Thyroid gland (tissue), 4 donors: ENCODE results near the gene ASIC2. TPM values are rescaled to one million over a fixed set of nuclear protein-coding genes. Genes with fewer than 3 reads are reported as not detected.

ENCODE experiments used
- DNase-seq, 2 donors: peaks; one replicate each; pipeline ENCODE4 v3.0.0-alpha.2; 2019
- H3K27ac ChIP-seq, 3 donors: fragments of 200-600 bp; sonication (generic); 1 replicate in 2 of 3; 2 replicates in 1 of 3; pipeline ENCODE4 v1.5.1; 2016 to 2019; ENCODE audit warnings: mild to moderate bottlenecking in 1 of 3, moderate library complexity in 1 of 3
- H3K27me3 ChIP-seq: fragments of 200-600 bp; sonication (generic); one replicate; pipeline ENCODE4 v1.5.1; 2019
- H3K36me3 ChIP-seq, 2 donors: fragments of 200-600 bp; sonication (generic); one replicate each; pipeline ENCODE4 v1.5.1; 2016 to 2019
- H3K4me1 ChIP-seq, 2 donors: fragments of 200-600 bp; sonication (generic); one replicate each; pipeline ENCODE4 v1.5.1; 2017 to 2019
- H3K4me3 ChIP-seq, 3 donors: fragments of 200-600 bp; sonication (generic); replicated peaks in 1 of 3; 1 replicate in 2 of 3; 2 replicates in 1 of 3; pipeline ENCODE4 v1.5.1; 2016; ENCODE audit warnings: mild to moderate bottlenecking in 1 of 3
- H3K9me3 ChIP-seq: fragments of 200-600 bp; sonication (generic); one replicate; pipeline ENCODE4 v1.5.1; 2017
- POLR2A ChIP-seq, 2 donors: fragments of 450-650 bp; IDR thresholded peaks; one replicate each; pipeline ENCODE4 v1.6.1; 2017; ENCODE audit warnings: antibody characterized with exemption in 2 of 2, mild to moderate bottlenecking in 2 of 2, moderate library complexity in 1 of 2
- WGBS, 2 donors: methylation state at CpG; one replicate each; pipeline ENCODE4 v1.1.5; 2017; 5-methylcytosine and 5-hydroxymethylcytosine counted together
- intact Hi-C: fragments of 100-400 bp; cut with DNase I; formaldehyde crosslinking; loops from one replicate; pipeline ENCODE4 v1.15.1; 2023
- total RNA-seq, 4 donors: library from RNA; depleted of rRNA; stranded (reverse); fragments of >200 nt; gene quantifications; one replicate each; pipeline ENCODE4 v1.2.3, GENCODE V29; 2016
- TF ChIP-seq, protein P1 (sequence below), 6 experiments: fragments of 200-600 bp in 3 of 6; fragments of 450-650 bp in 3 of 6; sonication (generic) in 3 of 6; IDR thresholded peaks; one replicate each; pipeline ENCODE4 v1.5.1; 2016 to 2019; ENCODE audit warnings: antibody characterized with exemption in 6 of 6, mild to moderate bottlenecking in 2 of 6, inconsistent platforms in 1 of 6, moderate library complexity in 1 of 6

ASIC2 gene
- total RNA-seq, 4 donors from 2014 or later: not detected

DNA sequence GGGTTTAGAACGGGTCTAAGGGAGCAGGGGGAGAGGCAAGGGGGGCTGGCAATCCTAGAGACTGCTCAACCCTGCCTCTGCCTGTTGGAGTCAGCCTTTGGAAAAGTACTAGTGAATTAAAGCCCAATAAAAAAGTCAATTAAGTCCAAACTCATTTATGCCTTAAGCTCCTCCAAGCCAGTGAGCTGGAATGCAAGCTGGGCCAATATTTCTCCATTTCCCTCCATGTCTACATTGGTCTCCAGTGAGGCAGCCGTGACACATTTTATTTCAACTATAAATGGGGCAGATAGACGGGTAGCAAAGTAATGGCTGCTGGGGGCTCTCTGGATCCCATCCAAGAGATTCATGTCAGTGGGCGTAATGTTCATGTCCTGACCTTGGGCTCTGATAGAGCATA, 157.4 kb downstream of the ASIC2 start:
- DNase-seq: no peak
- H3K27ac ChIP-seq: no peak overlapping the region
- no peaks in the 10 kb centered on the region for H3K27me3 ChIP-seq
- intact Hi-C loops: no loop called here
- WGBS, 2 donors: 67 to 71% methylated on average over 4 of the region's 4 CpGs
- TF ChIP-seq, protein P1, sequence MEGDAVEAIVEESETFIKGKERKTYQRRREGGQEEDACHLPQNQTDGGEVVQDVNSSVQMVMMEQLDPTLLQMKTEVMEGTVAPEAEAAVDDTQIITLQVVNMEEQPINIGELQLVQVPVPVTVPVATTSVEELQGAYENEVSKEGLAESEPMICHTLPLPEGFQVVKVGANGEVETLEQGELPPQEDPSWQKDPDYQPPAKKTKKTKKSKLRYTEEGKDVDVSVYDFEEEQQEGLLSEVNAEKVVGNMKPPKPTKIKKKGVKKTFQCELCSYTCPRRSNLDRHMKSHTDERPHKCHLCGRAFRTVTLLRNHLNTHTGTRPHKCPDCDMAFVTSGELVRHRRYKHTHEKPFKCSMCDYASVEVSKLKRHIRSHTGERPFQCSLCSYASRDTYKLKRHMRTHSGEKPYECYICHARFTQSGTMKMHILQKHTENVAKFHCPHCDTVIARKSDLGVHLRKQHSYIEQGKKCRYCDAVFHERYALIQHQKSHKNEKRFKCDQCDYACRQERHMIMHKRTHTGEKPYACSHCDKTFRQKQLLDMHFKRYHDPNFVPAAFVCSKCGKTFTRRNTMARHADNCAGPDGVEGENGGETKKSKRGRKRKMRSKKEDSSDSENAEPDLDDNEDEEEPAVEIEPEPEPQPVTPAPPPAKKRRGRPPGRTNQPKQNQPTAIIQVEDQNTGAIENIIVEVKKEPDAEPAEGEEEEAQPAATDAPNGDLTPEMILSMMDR (IDR thresholded peaks at IDR 0.05): no peak
- H3K9me3 ChIP-seq: no peaks in the 10 kb centered on the region
- no peaks in the 10 kb centered on the region for H3K36me3 ChIP-seq
- no peaks in the 10 kb centered on the region for H3K4me1 ChIP-seq
- no peak overlapping the region for H3K4me3 ChIP-seq

GRCh38 chr17:33131620-33132019, 161.5 kb downstream of the ASIC2 start:
- Histone ChIP-seq H3K9me3 (no peaks in the 10 kb centered on the region), H3K4me3 (no peak overlapping the region), H3K27me3 (no peaks in the 10 kb centered on the region), H3K27ac (no peak overlapping the region), H3K36me3 (no peaks in the 10 kb centered on the region), H3K4me1 (no peaks in the 10 kb centered on the region)
- 77 to 79% methylated on average over 7 of the region's 7 CpGs for WGBS, 2 donors
- DNase-seq: no peak
- TF ChIP-seq, protein P1 (IDR thresholded peaks at IDR 0.05): no peak
- TF ChIP-seq POLR2A (IDR thresholded peaks at IDR 0.05): no peak
- intact Hi-C loops: no loop called here

DNA sequence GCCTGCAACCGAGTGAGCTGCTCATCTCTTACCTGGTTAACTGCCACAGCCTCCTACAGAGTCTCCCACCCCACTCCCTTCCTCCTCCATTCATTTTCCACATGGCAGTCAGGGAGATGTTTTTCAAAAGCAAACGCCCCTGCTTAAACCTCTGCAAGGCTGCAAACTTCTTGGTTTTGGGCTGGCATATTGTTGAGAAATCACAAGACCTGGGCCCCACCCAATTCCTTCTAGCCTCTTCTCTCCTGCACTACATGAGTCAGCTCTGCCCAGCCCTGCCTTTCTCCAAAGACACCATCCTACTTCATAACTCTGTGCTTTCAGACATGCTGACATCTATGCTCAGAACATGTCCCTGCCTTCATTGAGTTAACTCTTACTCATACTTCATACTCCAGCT, 165.4 kb downstream of the ASIC2 start:
- Histone ChIP-seq H3K4me3 (no peak overlapping the region), H3K27me3 (no peaks in the 10 kb centered on the region), H3K4me1 (no peaks in the 10 kb centered on the region), H3K36me3 (no peaks in the 10 kb centered on the region), H3K27ac (no peak overlapping the region), H3K9me3 (no peaks in the 10 kb centered on the region)
- TF ChIP-seq, protein P1 (IDR thresholded peaks at IDR 0.05): no peak
- no peak for DNase-seq
- 45 to 53% methylated on average over 2 of the region's 2 CpGs for WGBS, 2 donors
- intact Hi-C loops: no loop called here

- no peak for DNase-seq
- no peaks in the 10 kb centered on the region for H3K36me3 ChIP-seq
- no peaks in the 10 kb centered on the region for H3K9me3 ChIP-seq
- no peaks in the 10 kb centered on the region for H3K27me3 ChIP-seq
- H3K27ac ChIP-seq: no peak overlapping the region
- H3K4me3 ChIP-seq: no peak overlapping the region
- WGBS, 2 donors: 81 to 82% methylated on average over 4 of the region's 4 CpGs
- H3K4me1 ChIP-seq: no peaks in the 10 kb centered on the region
- intact Hi-C loops: no loop called here
- TF ChIP-seq, protein P1 (IDR thresholded peaks at IDR 0.05): no peak
- no peak for TF ChIP-seq POLR2A (IDR thresholded peaks at IDR 0.05)
Observed at GRCh38 chr17:33126086-33126485, 167.0 kb downstream of the ASIC2 start.

- Histone ChIP-seq H3K4me1 (no peaks in the 10 kb centered on the region), H3K4me3 (no peak overlapping the region), H3K36me3 (no peaks in the 10 kb centered on the region), H3K27me3 (no peaks in the 10 kb centered on the region), H3K9me3 (no peaks in the 10 kb centered on the region), H3K27ac (no peak overlapping the region)
- no peak for DNase-seq
- WGBS, 2 donors: 81% methylated on average over 3 of the region's 3 CpGs
- intact Hi-C loops: no loop called here
- TF ChIP-seq POLR2A (IDR thresholded peaks at IDR 0.05): no peak
Observed at GRCh38 chr17:33125552-33125950, 167.5 kb downstream of the ASIC2 start.
